Duodenal mucosa (tissue), 2 donors: ENCODE measurements around the gene MAPKBP1.
"Not testable (repeated sequence)": the region's sequence is repeated elsewhere in the genome, so short reads cannot be mapped to it uniquely, and the experiment has no call there.

Experiments
- H3K27ac ChIP-seq: one replicate; pipeline ENCODE4 v1.7.0; 2013; ENCODE audit warnings: low read depth, low read length
- H3K27me3 ChIP-seq, 2 donors: one replicate each; pipeline ENCODE4 v1.7.0; 2013; ENCODE audit warnings: low read length in 2 of 2, control low read depth in 1 of 2; ENCODE audit not compliant: insufficient read depth in 2 of 2, control insufficient read depth in 1 of 2
- H3K36me3 ChIP-seq, 2 donors: one replicate each; pipeline ENCODE4 v1.7.0; 2013; ENCODE audit warnings: low read length in 2 of 2, control low read depth in 1 of 2; ENCODE audit not compliant: insufficient read depth in 2 of 2, control insufficient read depth in 1 of 2
- H3K4me1 ChIP-seq, 2 donors: one replicate each; pipeline ENCODE4 v1.7.0; 2013; ENCODE audit warnings: low read length in 2 of 2, control low read depth in 1 of 2; ENCODE audit not compliant: insufficient read depth in 2 of 2, control insufficient read depth in 1 of 2
- H3K4me3 ChIP-seq, 2 donors: one replicate each; pipeline ENCODE4 v1.7.0; 2013; ENCODE audit warnings: low read length in 2 of 2, low read depth in 1 of 2
- H3K9ac ChIP-seq, 2 donors: one replicate each; pipeline ENCODE4 v1.7.0; 2013; ENCODE audit warnings: low read length in 2 of 2, low read depth in 1 of 2
- H3K9me3 ChIP-seq, 2 donors: one replicate each; pipeline ENCODE4 v1.7.0; 2013; ENCODE audit warnings: low read length in 2 of 2, control low read depth in 1 of 2; ENCODE audit not compliant: control insufficient read depth in 1 of 2

The MAPKBP1 gene

DNA sequence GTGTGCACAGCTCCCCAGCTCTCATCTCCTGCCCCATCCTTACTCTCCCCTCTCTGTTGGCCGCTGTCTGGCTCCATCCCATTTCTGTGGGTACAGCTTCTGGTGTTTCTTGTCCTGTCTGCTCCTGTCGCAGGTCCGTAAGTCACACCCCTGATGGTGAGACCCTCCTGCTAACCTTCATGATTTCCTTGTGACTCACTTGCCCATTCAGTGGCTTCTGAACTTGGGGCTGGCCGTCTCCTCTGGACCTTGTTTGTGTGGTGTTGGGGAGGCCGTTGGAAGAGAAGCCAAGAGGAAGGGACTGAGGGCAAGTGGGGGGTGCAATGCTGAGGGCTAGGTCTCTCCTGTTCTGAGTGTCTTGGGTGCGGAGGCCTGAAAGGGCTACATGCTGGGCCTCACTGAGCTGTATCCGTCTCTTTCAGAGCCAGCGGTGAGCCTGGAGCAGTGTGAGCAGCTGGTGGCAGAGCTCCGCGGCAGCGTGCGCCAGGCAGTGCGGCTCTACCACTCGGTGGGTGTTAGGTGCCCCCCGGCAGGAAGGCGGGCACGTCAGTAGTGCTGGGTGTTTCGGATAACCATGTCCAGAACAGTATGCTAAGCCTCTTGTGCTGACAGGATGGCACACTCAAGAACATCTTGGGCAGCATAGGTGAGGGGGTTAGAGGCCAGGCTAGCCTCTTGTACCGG lies 49.9 kb downstream of the MAPKBP1 start:
- Histone ChIP-seq H3K27ac (no peak overlapping the region), H3K4me3 (no peak overlapping the region), H3K9ac (no peak overlapping the region), H3K27me3 (no peaks in the 10 kb centered on the region), H3K4me1 (peaks cover 16 to 20% of the 10 kb centered on the region in 2 donors), H3K9me3 (no peaks in the 10 kb centered on the region), H3K36me3 (peaks cover 13 to 42% of the 10 kb centered on the region in 2 donors)

GRCh38 chr15:41825145-41825544 lies 50.9 kb downstream of the MAPKBP1 start:
- Histone ChIP-seq H3K4me3 (no peak overlapping the region), H3K9me3 (no peaks in the 10 kb centered on the region), H3K9ac (no peak overlapping the region), H3K4me1 (peaks cover 17 to 22% of the 10 kb centered on the region in 2 donors), H3K27ac (no peak overlapping the region), H3K36me3 (peaks cover 13 to 39% of the 10 kb centered on the region in 2 donors), H3K27me3 (no peaks in the 10 kb centered on the region)

GRCh38 chr15:41825572-41826535 lies 51.6 kb downstream of the MAPKBP1 start:
- H3K4me3 ChIP-seq: no peak overlapping the region
- no peak overlapping the region for H3K27ac ChIP-seq
- H3K9me3 ChIP-seq: no peaks in the 10 kb centered on the region
- H3K9ac ChIP-seq: no peak overlapping the region
- no peaks in the 10 kb centered on the region for H3K27me3 ChIP-seq
- H3K36me3 ChIP-seq: peaks cover 13 to 36% of the 10 kb centered on the region in 2 donors
- H3K4me1 ChIP-seq: peaks cover 17% of the 10 kb centered on the region in 2 donors

- Histone ChIP-seq H3K9ac (peak overlapping the region; percentile 48 to 54), H3K9me3 (no peaks in the 10 kb centered on the region), H3K36me3 (peaks cover 13 to 35% of the 10 kb centered on the region in 2 donors), H3K27me3 (no peaks in the 10 kb centered on the region), H3K27ac (no peak overlapping the region), H3K4me1 (peaks cover 10 to 20% of the 10 kb centered on the region in 2 donors), H3K4me3 (peak overlapping the region; percentile 67 to 70)
These were observed 53.1 kb downstream of the MAPKBP1 start for GRCh38 chr15:41827290-41827879.

DNA sequence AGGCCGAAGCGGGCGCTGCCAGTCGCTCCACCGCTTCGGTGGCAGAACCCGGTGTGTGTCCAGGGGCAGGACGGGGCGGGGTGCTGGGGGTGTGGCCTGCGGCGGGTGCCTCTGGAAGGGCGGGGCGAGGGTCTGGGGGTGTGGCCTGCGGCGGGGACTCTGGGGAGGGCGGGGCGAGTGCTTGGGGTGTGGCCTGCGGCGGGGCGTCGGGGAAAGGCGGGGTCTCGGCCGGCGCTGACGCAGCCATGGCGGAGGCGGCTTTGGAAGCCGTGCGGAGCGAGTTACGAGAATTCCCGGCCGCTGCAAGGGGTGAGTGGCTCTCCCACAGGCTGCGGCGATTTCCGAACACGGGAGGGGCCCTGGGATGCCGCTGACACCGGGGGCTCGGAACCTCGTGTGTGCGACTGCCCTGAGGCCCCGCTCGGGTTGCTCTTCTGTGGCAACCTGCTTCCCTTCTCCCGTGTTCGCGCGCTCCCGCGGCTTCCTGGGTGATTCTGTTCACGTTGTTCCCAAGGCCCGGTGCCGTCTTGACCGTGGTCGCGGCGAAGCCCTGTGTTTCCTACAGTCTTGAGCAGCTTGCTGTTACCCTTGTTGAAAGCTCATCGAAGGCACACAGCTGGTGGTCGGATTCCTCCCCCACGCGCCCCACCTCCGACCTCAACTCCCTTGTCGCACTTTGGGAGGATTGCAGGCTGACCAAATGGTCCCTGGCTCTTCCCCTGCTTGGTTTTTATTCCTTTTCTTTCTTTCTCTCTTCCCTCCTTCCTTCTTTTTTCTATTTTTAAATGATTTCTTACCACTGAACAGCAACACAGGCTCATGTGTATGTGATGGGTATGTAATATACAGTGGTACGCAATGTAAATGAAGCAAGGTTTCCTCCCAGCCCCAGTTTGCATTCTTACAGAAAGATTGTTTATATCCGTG lies 53.9 kb downstream of the MAPKBP1 start, which contains the start of gene JMJD7:
Gene JMJD7, plus strand, starts transcription at position 213 of the 927 bp plus-strand sequence. Its CDS starts 33 bp downstream, at position 246.
- H3K9ac ChIP-seq: peak within 1 kb of the TSS; percentile 95 to 96
- H3K27ac ChIP-seq: peak within 1 kb of the TSS; percentile 61
- peaks cover 16 to 20% of the 10 kb centered on the region in 2 donors for H3K4me1 ChIP-seq
- peak within 1 kb of the TSS; percentile 98 for H3K4me3 ChIP-seq
- H3K36me3 ChIP-seq: peaks cover 13 to 31% of the 10 kb centered on the region in 2 donors
- no peaks in the 10 kb centered on the region for H3K27me3 ChIP-seq
- H3K9me3 ChIP-seq: no peaks in the 10 kb centered on the region

DNA sequence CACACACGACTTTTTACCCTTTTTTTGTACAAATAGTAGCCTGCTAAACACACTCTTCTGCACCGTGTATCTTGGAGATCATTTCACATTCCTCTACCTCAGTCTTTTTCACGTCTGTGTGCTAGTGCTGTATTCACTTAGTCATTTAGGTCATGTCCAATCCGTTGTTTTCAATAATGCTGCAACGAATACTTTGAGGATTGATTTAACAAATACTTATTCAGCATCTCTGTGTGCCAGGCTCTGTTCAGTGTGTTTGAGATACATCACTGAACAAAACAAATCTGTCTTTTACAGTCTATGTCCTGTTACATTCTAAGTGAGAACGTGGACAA lies 54.5 kb downstream of the MAPKBP1 start:
- Histone ChIP-seq H3K27me3 (no peaks in the 10 kb centered on the region), H3K36me3 (peaks cover 8 to 25% of the 10 kb centered on the region in 2 donors), H3K9ac (peak overlapping the region; percentile 95 to 96), H3K9me3 (no peaks in the 10 kb centered on the region), H3K27ac (peak overlapping the region; percentile 61), H3K4me3 (peak overlapping the region; percentile 98), H3K4me1 (peaks cover 16 to 20% of the 10 kb centered on the region in 2 donors)

- no peak overlapping the region for H3K9ac ChIP-seq
- peaks cover 0 to 16% of the 10 kb centered on the region in 2 donors for H3K36me3 ChIP-seq
- no peaks in the 10 kb centered on the region for H3K27me3 ChIP-seq
- no peaks in the 10 kb centered on the region for H3K9me3 ChIP-seq
- no peak overlapping the region for H3K4me3 ChIP-seq
- no peak overlapping the region for H3K27ac ChIP-seq
- H3K4me1 ChIP-seq: peaks cover 16 to 20% of the 10 kb centered on the region in 2 donors
These were observed 55.8 kb downstream of the MAPKBP1 start for GRCh38 chr15:41829959-41830646.

- peaks cover 16 to 20% of the 10 kb centered on the region in 2 donors for H3K4me1 ChIP-seq
- H3K9me3 ChIP-seq, H3K9ac ChIP-seq, H3K27me3 ChIP-seq, H3K27ac ChIP-seq, H3K4me3 ChIP-seq: not testable (repeated sequence)
- peaks cover 0 to 16% of the 10 kb centered on the region in 2 donors for H3K36me3 ChIP-seq
These were observed 57.0 kb downstream of the MAPKBP1 start for GRCh38 chr15:41831291-41831690.

DNA sequence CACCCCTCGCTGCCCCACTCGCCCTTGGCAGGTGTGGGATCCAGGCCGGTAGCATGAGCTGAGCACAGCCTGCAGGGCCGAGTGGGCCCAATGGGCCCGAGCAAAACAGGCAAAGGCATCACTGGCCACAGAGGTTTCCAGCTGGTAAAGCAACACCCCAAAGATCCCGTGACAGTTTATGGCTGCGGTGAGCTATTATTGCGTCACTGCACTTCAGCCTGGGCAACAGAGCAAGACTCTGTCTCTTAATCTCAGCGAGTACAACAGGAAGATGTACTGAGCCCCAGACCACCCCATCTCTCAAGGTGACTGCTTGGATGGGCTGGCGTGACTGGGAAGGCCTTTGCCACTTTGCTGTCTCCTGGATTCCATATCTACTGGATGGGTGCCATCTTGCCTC lies 57.9 kb downstream of the MAPKBP1 start:
- no peak overlapping the region for H3K27ac ChIP-seq
- H3K9me3 ChIP-seq: no peaks in the 10 kb centered on the region
- H3K4me1 ChIP-seq: peaks cover 16 to 20% of the 10 kb centered on the region in 2 donors
- peaks cover 0 to 23% of the 10 kb centered on the region in 2 donors for H3K36me3 ChIP-seq
- H3K9ac ChIP-seq: no peak overlapping the region
- H3K4me3 ChIP-seq: no peak overlapping the region
- no peaks in the 10 kb centered on the region for H3K27me3 ChIP-seq
